H54 (cell line): Measurements from ENCODE around the gene KPNB1.

Experiments used
- DNase-seq: peaks from one replicate; pipeline ENCODE4 v3.0.0; 2011; ENCODE audit warnings: low spot score, mixed read lengths; ENCODE audit not compliant: insufficient read length
- FAIRE-seq: peaks from 3 replicates; lab custom pipeline; 2011; peaks lifted over from hg19 to GRCh38; lab: Jason Lieb, UNC
- POLR2A ChIP-seq: IDR thresholded peaks from 2 replicates; pipeline ENCODE4 v1.6.1; 2011; ENCODE audit warnings: low read depth, mild to moderate bottlenecking, low read length

The KPNB1 gene

GRCh38 chr17:47650525-47651522, 1.1 kb downstream of the KPNB1 start:
- FAIRE-seq (no peak), DNase-seq (peak; percentile 91)
- TF ChIP-seq POLR2A, result no peak

DNA sequence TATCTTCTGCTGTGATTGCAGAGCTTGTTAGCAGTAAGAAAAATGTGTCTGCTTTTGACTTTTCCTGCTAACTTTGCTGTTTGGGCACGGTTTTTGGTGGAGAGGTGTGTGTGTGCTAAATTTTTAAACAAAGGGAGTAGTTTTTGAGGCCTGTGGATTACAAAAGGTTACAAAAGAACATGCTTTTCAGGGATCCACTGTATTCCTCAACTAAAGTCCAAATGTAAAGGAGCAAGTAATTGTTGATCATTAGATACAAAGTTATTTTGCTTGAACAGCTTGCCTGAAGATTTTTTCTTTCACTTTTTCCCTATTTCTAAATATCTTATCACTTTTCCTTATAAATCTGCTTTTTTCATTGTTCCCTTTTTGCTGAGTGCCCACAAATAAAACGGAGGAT, 2.0 kb downstream of the KPNB1 start:
- no peak for DNase-seq
- TF ChIP-seq POLR2A, result no peak
- no peak for FAIRE-seq

GRCh38 chr17:47652570-47652969, 2.9 kb downstream of the KPNB1 start:
- no peak for TF ChIP-seq POLR2A
- DNase-seq (no peak), FAIRE-seq (no peak)

- no peak for FAIRE-seq
- no peak for TF ChIP-seq POLR2A
- DNase-seq, result no peak
Observed at GRCh38 chr17:47653442-47653841, 3.7 kb downstream of the KPNB1 start.

- FAIRE-seq (no peak), DNase-seq (no peak)
- no peak for TF ChIP-seq POLR2A
Observed at GRCh38 chr17:47654991-47655390, 5.3 kb downstream of the KPNB1 start.

GRCh38 chr17:47660064-47660492, 10.4 kb downstream of the KPNB1 start:
- TF ChIP-seq POLR2A, result no peak
- DNase-seq (no peak), FAIRE-seq (no peak)

DNA sequence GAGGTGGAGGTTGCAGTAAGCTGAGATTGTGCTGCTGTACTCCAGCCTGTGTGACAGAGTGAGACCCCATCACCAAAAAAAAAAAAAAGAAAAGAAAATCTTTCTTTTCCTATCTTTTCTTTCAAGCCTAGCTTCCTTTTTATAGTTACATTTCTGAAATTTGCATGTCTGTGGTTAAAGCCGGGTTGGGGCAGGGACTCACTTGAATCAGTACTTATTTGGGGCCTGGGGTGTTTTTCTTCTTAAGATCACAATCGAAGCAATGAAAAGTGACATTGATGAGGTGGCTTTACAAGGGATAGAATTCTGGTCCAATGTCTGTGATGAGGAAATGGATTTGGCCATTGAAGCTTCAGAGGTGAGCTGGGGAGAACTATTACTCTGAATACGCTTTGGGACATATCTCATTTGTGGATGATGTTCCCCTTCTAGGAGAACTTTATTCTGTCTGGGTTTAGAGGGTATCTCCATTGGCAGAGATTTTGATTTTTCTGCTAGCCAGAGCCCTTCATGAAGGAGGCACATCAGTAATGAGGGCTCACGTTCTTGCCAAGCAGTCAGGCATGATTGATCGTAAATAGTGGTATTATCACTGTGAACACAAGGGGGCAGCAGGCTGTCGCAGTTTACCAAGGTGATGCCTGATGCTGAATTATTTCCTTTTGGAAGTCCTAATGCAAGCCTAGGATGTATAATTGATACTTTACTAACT, 14.3 kb downstream of the KPNB1 start:
- TF ChIP-seq POLR2A, result no peak
- DNase-seq, result no peak
- peak; percentile 74 for FAIRE-seq

DNA sequence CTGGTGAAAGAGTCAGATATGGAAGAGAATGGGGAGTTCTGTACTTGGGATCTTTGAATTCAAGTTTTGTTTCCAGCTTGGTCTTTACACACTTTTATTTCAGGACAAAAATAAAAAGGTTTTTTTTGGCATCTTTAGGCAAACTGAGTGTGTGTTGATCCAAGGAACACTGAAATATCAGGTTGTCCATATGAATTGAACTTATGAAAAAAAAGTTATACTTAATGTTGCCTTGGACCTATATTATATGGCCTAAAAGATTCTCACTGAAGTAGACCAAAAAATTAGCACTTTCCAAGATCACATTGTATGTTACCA, 14.9 kb downstream of the KPNB1 start:
- FAIRE-seq (no peak), DNase-seq (no peak)
- TF ChIP-seq POLR2A, result no peak

- FAIRE-seq (no peak), DNase-seq (no peak)
- no peak for TF ChIP-seq POLR2A
Observed at GRCh38 chr17:47665655-47666054, 15.9 kb downstream of the KPNB1 start.

GRCh38 chr17:47669081-47669480, 19.4 kb downstream of the KPNB1 start:
- no peak for TF ChIP-seq POLR2A
- DNase-seq (no peak), FAIRE-seq (no peak)

DNA sequence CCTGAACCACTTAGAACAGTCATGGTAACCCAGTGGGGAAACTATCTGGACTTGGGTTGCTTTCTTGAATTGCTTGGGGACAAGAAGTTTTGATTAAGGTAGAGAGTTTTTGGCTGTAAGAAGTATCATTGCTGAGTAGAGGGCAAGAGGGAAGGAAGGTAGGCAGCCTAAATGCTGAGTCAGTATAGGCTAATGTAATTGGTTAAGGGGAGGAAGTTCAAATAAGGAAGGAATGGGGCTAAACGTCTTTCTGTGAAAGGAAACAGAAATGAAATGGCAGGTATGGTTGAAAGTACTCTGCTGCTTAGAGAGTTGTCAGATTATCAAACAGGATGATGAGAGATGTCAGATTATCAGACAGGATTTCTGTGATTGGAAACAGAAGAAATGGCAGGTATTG, 20.3 kb downstream of the KPNB1 start:
- TF ChIP-seq POLR2A, result no peak
- no peak for FAIRE-seq
- no peak for DNase-seq

DNA sequence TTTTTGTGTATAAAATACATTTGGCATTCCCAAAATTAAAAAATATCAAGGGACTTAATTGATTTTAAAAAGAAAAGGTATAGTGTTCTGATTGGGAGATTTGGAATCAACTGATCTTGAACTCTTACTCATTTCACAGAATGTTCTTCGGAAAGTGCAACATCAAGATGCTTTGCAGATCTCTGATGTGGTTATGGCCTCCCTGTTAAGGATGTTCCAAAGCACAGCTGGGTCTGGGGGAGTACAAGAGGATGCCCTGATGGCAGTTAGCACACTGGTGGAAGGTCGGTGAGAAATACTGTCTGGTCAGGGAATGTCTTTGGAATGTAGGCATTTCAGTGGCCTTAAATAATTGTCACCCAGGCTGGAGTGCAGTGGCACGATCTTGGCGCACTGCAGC, 24.8 kb downstream of the KPNB1 start:
- TF ChIP-seq POLR2A, result no peak
- FAIRE-seq, result no peak
- DNase-seq, result no peak

DNA sequence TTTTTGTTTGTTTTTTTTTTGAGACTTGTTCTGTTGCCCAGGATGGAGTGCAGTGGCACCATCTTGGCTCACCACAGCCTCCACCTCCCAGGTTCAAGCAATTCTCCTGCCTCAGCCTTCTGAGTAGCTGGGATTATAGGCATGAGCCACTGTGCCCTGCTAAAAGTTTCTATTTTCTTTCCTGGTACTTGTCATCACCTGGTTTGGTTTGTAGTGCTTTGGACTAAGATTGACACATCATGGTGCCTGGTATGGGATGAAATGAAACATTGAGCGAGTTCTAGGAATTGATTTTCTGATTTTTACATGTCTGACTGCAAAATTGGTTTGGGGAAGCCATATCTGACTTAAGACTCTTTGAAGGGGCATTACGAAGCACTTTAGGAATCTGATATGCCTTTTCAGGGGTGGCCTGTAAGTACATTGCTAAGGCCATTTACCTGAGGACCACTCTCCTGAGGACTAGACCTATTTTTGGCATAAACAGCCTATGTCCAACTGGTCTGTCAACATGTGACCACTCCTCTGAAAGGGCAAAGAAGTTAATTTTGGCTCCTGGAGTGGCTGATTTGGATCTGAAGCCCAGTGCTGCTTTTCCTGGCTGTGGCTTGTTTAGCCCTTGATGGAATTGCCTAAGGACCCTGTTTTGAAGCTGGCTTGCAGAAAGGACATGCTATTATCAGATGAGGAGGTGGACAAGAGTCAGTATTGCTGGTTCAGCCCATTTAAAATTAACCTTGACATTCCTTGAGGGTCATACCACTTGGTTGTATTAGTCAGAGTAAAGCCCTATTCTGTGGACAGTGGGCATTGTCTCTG, 25.9 kb downstream of the KPNB1 start:
- no peak for DNase-seq
- no peak for TF ChIP-seq POLR2A
- no peak for FAIRE-seq

- FAIRE-seq, result no peak
- TF ChIP-seq POLR2A, result no peak
- DNase-seq, result no peak
Observed at GRCh38 chr17:47676199-47676472, 26.4 kb downstream of the KPNB1 start.
